ENCODE measurements around the gene CD300H.
"Not testable (repeated sequence)": the region's sequence is repeated elsewhere in the genome, so short reads cannot be mapped to it uniquely, and the experiment has no call there.

Gene CD300H

GRCh38 chr17:74522381-74523105 lies 44.8 kb downstream of the CD300H start:
- DNase-seq (ENCODE audit: low read depth): no peak
- TF ChIP-seq, protein P1, sequence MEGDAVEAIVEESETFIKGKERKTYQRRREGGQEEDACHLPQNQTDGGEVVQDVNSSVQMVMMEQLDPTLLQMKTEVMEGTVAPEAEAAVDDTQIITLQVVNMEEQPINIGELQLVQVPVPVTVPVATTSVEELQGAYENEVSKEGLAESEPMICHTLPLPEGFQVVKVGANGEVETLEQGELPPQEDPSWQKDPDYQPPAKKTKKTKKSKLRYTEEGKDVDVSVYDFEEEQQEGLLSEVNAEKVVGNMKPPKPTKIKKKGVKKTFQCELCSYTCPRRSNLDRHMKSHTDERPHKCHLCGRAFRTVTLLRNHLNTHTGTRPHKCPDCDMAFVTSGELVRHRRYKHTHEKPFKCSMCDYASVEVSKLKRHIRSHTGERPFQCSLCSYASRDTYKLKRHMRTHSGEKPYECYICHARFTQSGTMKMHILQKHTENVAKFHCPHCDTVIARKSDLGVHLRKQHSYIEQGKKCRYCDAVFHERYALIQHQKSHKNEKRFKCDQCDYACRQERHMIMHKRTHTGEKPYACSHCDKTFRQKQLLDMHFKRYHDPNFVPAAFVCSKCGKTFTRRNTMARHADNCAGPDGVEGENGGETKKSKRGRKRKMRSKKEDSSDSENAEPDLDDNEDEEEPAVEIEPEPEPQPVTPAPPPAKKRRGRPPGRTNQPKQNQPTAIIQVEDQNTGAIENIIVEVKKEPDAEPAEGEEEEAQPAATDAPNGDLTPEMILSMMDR (conservative IDR thresholded peaks at IDR 0.05; ENCODE audit: low read depth, low read length): no peak
- no peak overlapping the region for H3K4me3 ChIP-seq (ENCODE audit: low read depth, low read length)

- H3K4me3 ChIP-seq (ENCODE audit: low read depth, low read length): no peak overlapping the region
- TF ChIP-seq, protein P1 (conservative IDR thresholded peaks at IDR 0.05; ENCODE audit: low read depth, low read length): no peak
- DNase-seq (ENCODE audit: low read depth): no peak
Measured at GRCh38 chr17:74521701-74522201, 45.6 kb downstream of the CD300H start.

DNA sequence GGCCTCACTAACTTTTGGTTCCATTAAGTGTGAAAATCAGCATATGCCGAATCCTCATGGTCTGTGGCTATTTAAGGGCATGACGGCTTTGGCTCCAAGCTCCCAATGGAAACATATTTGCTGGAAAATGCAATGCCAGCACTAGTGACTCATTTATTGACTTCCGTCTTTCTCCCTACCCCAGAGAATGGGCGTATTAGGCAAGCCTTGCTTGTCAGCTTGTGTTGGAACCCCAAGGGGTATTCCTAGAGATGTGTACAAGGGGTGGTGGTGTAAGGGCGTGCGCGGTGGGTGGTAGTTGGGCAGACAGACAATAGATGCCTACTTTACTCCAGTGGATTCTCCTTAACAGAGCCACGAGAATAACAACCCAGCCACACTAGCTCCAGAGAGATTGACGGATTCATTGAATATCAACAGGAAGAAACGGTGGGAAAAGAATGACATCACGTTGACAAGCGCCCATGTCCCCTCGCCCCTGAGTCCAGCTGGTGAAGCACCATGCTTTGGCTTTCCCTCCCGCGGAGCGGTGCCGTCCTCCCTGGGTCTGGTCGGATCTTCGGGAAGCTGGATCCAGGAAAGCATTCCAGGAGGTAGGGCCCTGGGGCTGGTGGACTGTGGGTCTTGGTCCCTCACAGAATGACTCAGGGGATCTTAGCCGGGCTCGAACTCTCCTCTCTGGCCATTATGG lies 46.4 kb downstream of the CD300H start:
- H3K4me3 ChIP-seq (ENCODE audit: low read depth, low read length): no peak overlapping the region
- no peak for DNase-seq (ENCODE audit: low read depth)
- TF ChIP-seq, protein P1 (conservative IDR thresholded peaks at IDR 0.05; ENCODE audit: low read depth, low read length): no peak

DNA sequence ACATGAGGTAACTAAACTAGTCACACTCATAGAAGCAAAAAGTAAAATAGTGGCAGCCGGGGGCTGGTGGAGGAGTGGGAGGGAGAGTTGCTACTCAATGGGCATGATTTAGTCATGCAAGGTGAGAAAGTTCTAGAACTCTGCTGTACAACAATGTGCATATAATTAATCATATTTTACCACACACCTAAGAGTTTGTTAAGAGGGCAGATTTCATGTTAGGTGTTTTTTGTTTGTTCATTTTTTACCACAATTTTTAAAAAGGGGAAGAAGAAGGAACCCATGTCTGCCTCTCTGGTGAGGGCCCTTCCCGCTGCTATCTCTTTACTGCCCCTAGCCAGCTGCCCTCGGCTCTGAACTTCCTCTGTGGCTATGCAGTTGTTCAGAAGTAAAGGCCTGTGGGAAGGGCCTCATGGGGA lies 47.3 kb downstream of the CD300H start:
- no peak overlapping the region for H3K4me3 ChIP-seq (ENCODE audit: low read depth, low read length)
- DNase-seq (ENCODE audit: low read depth): no peak
- TF ChIP-seq, protein P1 (conservative IDR thresholded peaks at IDR 0.05; ENCODE audit: low read depth, low read length): no peak

DNA sequence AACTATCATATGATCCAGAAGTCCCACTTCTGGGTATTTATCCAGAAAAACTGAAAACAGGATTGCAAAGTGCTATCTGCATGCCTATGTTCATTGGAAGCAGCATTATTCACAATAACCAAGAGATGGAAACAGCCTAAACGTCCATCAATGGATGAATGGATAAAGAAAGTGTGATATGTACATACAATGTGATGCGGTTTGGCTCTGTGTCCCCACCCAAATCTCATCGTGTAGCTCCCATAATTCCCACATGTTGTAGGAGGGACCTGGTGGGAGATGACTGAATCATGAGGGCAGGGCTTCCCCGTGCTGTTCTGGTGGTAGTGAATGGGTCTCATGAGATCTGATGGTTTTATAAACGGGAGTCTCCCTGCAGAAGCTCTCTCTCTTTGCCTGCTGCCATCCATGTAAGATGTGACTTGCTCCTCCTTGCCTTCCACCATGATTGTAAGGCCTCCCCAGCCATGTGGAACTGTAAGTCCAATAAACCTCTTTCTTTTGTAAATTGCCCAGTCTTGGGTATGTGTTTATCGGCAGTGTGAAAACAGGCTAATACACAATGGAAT lies 48.8 kb downstream of the CD300H start:
- not testable (repeated sequence) for DNase-seq (ENCODE audit: low read depth); H3K4me3 ChIP-seq (ENCODE audit: low read depth, low read length)

DNA sequence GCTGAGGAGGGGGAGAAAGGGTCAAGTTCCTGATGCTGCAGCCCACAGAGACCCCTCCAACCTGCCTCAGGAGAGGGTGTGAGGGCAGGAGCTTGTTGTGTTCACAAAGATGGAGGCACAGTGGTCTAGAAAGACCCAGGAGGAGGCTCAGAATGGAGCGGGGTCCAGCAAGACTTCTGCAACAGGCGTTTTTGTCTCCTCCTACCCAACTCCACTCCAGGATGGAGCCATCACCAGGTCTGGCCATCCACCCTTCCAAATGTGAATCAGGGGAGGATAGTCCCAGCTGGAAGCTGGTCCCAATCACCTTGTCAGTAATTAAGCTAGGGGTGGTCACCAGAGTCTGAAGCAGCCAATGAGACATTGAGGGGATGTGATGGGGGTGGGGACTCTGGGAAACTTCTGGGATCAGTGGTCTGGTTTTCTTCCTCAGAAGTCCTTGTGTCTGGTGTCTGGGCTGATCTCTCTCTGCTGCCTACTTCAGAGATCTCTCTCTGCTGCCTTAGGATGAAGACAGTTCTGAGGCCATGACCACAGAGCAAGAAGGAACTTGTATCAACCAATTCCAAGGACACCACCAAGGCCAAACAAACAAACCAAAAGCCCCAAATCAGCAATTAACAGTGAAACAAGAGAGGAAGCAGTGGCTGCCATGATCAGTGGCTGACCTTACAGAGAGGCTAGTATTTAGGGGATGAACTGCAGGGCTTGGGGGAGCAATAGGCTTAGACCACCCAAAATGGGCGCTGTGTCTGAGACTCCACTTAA lies 50.6 kb downstream of the CD300H start:
- no peak overlapping the region for H3K4me3 ChIP-seq (ENCODE audit: low read depth, low read length)
- TF ChIP-seq, protein P1 (conservative IDR thresholded peaks at IDR 0.05; ENCODE audit: low read depth, low read length): no peak
- no peak for DNase-seq (ENCODE audit: low read depth)

DNA sequence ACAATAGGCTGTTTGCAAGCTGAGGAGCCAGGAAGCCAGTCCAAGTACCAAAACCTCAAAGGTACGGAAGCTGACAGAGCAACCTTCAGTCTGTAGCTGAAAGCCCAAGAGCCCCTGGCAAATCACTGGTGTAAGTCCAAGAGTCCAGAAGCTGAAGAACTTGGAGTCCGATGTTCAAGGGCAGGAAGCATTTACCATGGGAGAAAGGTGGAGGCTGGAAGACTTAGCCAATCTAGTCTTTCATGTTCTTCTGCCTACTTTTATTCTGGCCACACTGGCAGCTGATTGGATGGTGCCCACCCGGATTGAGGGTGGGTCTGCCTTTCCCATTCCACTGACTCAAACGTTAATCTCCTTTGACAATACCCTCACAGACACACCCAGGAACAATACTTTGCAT lies 51.4 kb downstream of the CD300H start:
- H3K4me3 ChIP-seq (ENCODE audit: low read depth, low read length): no peak overlapping the region
- TF ChIP-seq, protein P1 (conservative IDR thresholded peaks at IDR 0.05; ENCODE audit: low read depth, low read length): no peak
- no peak for DNase-seq (ENCODE audit: low read depth)

All from choroid plexus epithelial cell (primary cell).